Stomach (tissue), 9 donors: ENCODE data around the gene BATF. TPM values are rescaled to one million over a fixed set of nuclear protein-coding genes. Genes with fewer than 3 reads are reported as not detected.

Experiments
- DNase-seq, 2 donors: peaks; one replicate each; pipeline versions ENCODE4 v3.0.0 to v3.0.0-alpha.2; 2013 to 2019
- H3K27ac ChIP-seq, 5 donors: fragments of 200-600 bp in 4 of 5; sonication (generic) in 4 of 5; one replicate each; pipeline ENCODE4 v1.5.1; 2013 to 2019; ENCODE audit warnings: mild to moderate bottlenecking in 1 of 5, moderate library complexity in 1 of 5
- H3K27me3 ChIP-seq, 3 donors: fragments of 200-600 bp; sonication (generic); one replicate each; pipeline ENCODE4 v1.5.1; 2017 to 2019; ENCODE audit warnings: mixed run types in 1 of 3
- H3K36me3 ChIP-seq, 4 donors: fragments of 200-600 bp; sonication (generic); 1 replicate in 3 of 4; 2 replicates in 1 of 4; pipeline ENCODE4 v1.5.1; 2016 to 2019
- H3K4me1 ChIP-seq, 4 donors: fragments of 200-600 bp; sonication (generic); one replicate each; pipeline ENCODE4 v1.5.1; 2016 to 2019
- H3K4me3 ChIP-seq, 4 donors: fragments of 200-600 bp; sonication (generic) in 3 of 4; one replicate each; pipeline ENCODE4 v1.5.1; 2016 to 2019; ENCODE audit warnings: mild to moderate bottlenecking in 1 of 4
- H3K9me3 ChIP-seq, 4 donors: fragments of 200-600 bp; sonication (generic); one replicate each; pipeline ENCODE4 v1.5.1; 2016 to 2019
- CTCF ChIP-seq, 7 experiments: fragments of 450-650 bp in 4 of 7; fragments of 200-600 bp in 3 of 7; sonication (generic) in 3 of 7; IDR thresholded peaks; one replicate each; pipeline ENCODE4 v1.5.1; 2016 to 2019; ENCODE audit warnings: antibody characterized with exemption in 7 of 7, control low read depth in 2 of 7, mild to moderate bottlenecking in 1 of 7
- EP300 ChIP-seq: sonication (generic); formaldehyde crosslinking; IDR thresholded peaks from one replicate; pipeline ENCODE4 v1.6.1; 2017; ENCODE audit warnings: antibody characterized with exemption
- POLR2A ChIP-seq, 4 donors: fragments of 450-650 bp; IDR thresholded peaks; one replicate each; pipeline ENCODE4 v1.6.1; 2016; ENCODE audit warnings: antibody characterized with exemption in 4 of 4, control low read depth in 2 of 4, mild to moderate bottlenecking in 1 of 4, moderate library complexity in 1 of 4
- POLR2AphosphoS5 ChIP-seq, 3 donors: sonication (generic); formaldehyde crosslinking; IDR thresholded peaks; one replicate each; pipeline ENCODE4 v1.6.1; 2016; ENCODE audit warnings: antibody characterized with exemption in 3 of 3
- WGBS, 5 donors: extraction: QIAGEN DNeasy Blood & Tissue Kit in 3 of 5; methylation state at CpG; one replicate each; pipeline versions ENCODE4 v1.1.5 to v1.1.7; 2013 to 2018; 5-methylcytosine and 5-hydroxymethylcytosine counted together
- intact Hi-C: fragments of 100-400 bp; cut with DNase I; formaldehyde crosslinking; loops from one replicate; pipeline ENCODE4 v1.15.1; 2023; ENCODE audit warnings: low total_unique reads
- polyA plus RNA-seq, 3 donors: library from polyadenylated mRNA; stranded (reverse); fragments of 200-250 nt; gene quantifications; one replicate each; pipeline ENCODE4 v1.2.3, GENCODE V29; 2013
- total RNA-seq, 5 donors: library from RNA; depleted of rRNA; stranded (reverse); fragments of >200 nt; gene quantifications; one replicate each; pipeline versions ENCODE4 v1.1.0 to v1.2.3, GENCODE V29; 2014 to 2016
- donor health status: healthy with polysubstance abuse.
- donor health status: Bipolar disorder and iron deficiency.
- donor health status: healthy.

The BATF gene
- total and polyA plus RNA-seq, 8 donors = 1.3 to 17.7 (median 7.4) TPM; not detected in 2

- intact Hi-C loops = no loop called here
- WGBS, 5 donors = 20 to 44% (median 33%) methylated on average over 11 of the region's 11 CpGs
- peak overlapping the region; percentile 26 to 53 (median 46) for H3K4me3 ChIP-seq
- H3K36me3 ChIP-seq = no peaks in the 10 kb centered on the region
- peaks cover 0 to 16% (median 0%) of the 10 kb centered on the region in 3 donors for H3K27me3 ChIP-seq
- peaks cover 0 to 24% (median 9%) of the 10 kb centered on the region in 4 donors for H3K4me1 ChIP-seq
- no peaks in the 10 kb centered on the region for H3K9me3 ChIP-seq
- DNase-seq = peak in 1 of 2 donors; percentile 66
- TF ChIP-seq POLR2AphosphoS5 (IDR thresholded peaks at IDR 0.05) (peak in 1 of 3 donors; percentile 61), EP300 (no peak), POLR2A (IDR thresholded peaks at IDR 0.05) (no peak)
- peak overlapping the region; percentile 68 to 83 (median 77) for H3K27ac ChIP-seq
Observed at GRCh38 chr14:75521415-75522199, 662 bp upstream of the BATF start.

- H3K27ac ChIP-seq = peak overlapping the region in 4 of 5 donors; percentile 68 to 83 (median 75)
- DNase-seq = no peak
- peaks cover 0 to 24% (median 9%) of the 10 kb centered on the region in 4 donors for H3K4me1 ChIP-seq
- H3K36me3 ChIP-seq = no peaks in the 10 kb centered on the region
- H3K27me3 ChIP-seq = peaks cover 0 to 16% (median 0%) of the 10 kb centered on the region in 3 donors
- intact Hi-C loops = no loop called here
- peak overlapping the region; percentile 26 to 53 (median 46) for H3K4me3 ChIP-seq
- TF ChIP-seq POLR2A (IDR thresholded peaks at IDR 0.05) (no peak), CTCF (IDR thresholded peaks at IDR 0.05) (no peak), POLR2AphosphoS5 (IDR thresholded peaks at IDR 0.05) (no peak), EP300 (no peak)
- H3K9me3 ChIP-seq = no peaks in the 10 kb centered on the region
- 44 to 71% (median 57%) methylated on average over 1 of the region's 1 CpG for WGBS, 5 donors
Observed at GRCh38 chr14:75522983-75523318, 682 bp downstream of the BATF start.

GRCh38 chr14:75523771-75524171, 1.5 kb downstream of the BATF start:
- Histone ChIP-seq H3K9me3 (no peaks in the 10 kb centered on the region), H3K27ac (peak overlapping the region in 3 of 5 donors; percentile 4 to 83 (median 77)), H3K4me3 (peak overlapping the region in 2 of 4 donors; percentile 44 to 48), H3K4me1 (peaks cover 0 to 24% (median 9%) of the 10 kb centered on the region in 4 donors), H3K27me3 (peaks cover 0 to 16% (median 0%) of the 10 kb centered on the region in 3 donors), H3K36me3 (no peaks in the 10 kb centered on the region)
- intact Hi-C loops = no loop called here
- peak in 1 of 3 donors; percentile 16 for TF ChIP-seq POLR2AphosphoS5 (IDR thresholded peaks at IDR 0.05)
- no peak for TF ChIP-seq POLR2A (IDR thresholded peaks at IDR 0.05)
- TF ChIP-seq CTCF (IDR thresholded peaks at IDR 0.05) = no peak
- 53 to 67% (median 66%) methylated on average over 3 of the region's 3 CpGs for WGBS, 5 donors
- peak in 1 of 2 donors; percentile 25 for DNase-seq

- no peak for TF ChIP-seq POLR2AphosphoS5 (IDR thresholded peaks at IDR 0.05)
- TF ChIP-seq EP300 = no peak
- TF ChIP-seq CTCF (IDR thresholded peaks at IDR 0.05) = no peak
- no peak for TF ChIP-seq POLR2A (IDR thresholded peaks at IDR 0.05)
- H3K9me3 ChIP-seq = no peaks in the 10 kb centered on the region
- WGBS, 5 donors = 67 to 100% (median 90%) methylated on average over 1 of the region's 1 CpG
- peaks cover 0 to 16% (median 0%) of the 10 kb centered on the region in 3 donors for H3K27me3 ChIP-seq
- H3K36me3 ChIP-seq = no peaks in the 10 kb centered on the region
- no peak for DNase-seq
- H3K4me1 ChIP-seq = peaks cover 0 to 24% (median 9%) of the 10 kb centered on the region in 4 donors
- intact Hi-C loops = no loop called here
- H3K4me3 ChIP-seq = peak overlapping the region in 1 of 4 donors; percentile 19
- no peak overlapping the region for H3K27ac ChIP-seq
Observed at GRCh38 chr14:75525969-75526368, 3.7 kb downstream of the BATF start.
